Head of caudate nucleus (tissue), 42 donors: ENCODE data around the gene MAP4K3.
"Not testable (repeated sequence)": the region's sequence is repeated elsewhere in the genome, so short reads cannot be mapped to it uniquely, and the experiment has no call there.

Experiments
- DNase-seq, 42 donors: peaks; one replicate each; pipeline versions ENCODE4 v3.0.0 to v3.0.0-alpha.2; 2020 to 2021; ENCODE audit warnings: mixed read lengths in 7 of 42
- intact Hi-C: fragments of 100-400 bp; cut with DNase I; formaldehyde crosslinking; loops from one replicate; pipeline ENCODE4 v1.15.0; 2022

MAP4K3 gene

GRCh38 chr2:39380525-39381150 lies 56.4 kb downstream of the MAP4K3 start:
- no peak for DNase-seq
- intact Hi-C loops: no loop called here

GRCh38 chr2:39379643-39380524 lies 57.2 kb downstream of the MAP4K3 start:
- intact Hi-C loops: no loop called here

GRCh38 chr2:39378968-39379367 lies 58.1 kb downstream of the MAP4K3 start:
- intact Hi-C loops: no loop called here
- no peak for DNase-seq

More at GRCh38 chr2:39379643-39380524, 57.2 kb downstream of the MAP4K3 start:
- DNase-seq: peak in 8 of 42 donors; percentile 14 to 67 (median 39)

GRCh38 chr2:39377226-39377939 lies 59.7 kb downstream of the MAP4K3 start:
- DNase-seq: no peak

GRCh38 chr2:39375917-39376316 lies 61.2 kb downstream of the MAP4K3 start:
- intact Hi-C loops: no loop called here

More at GRCh38 chr2:39377226-39377939, 59.7 kb downstream of the MAP4K3 start:
- intact Hi-C loops: no loop called here

GRCh38 chr2:39373181-39373802 lies 63.8 kb downstream of the MAP4K3 start:
- intact Hi-C loops: no loop called here

More at GRCh38 chr2:39375917-39376316, 61.2 kb downstream of the MAP4K3 start:
- no peak for DNase-seq

GRCh38 chr2:39370101-39370500 lies 67.0 kb downstream of the MAP4K3 start:
- no peak for DNase-seq
- intact Hi-C loops: no loop called here

More at GRCh38 chr2:39373181-39373802, 63.8 kb downstream of the MAP4K3 start:
- DNase-seq: no peak

- intact Hi-C loops: no loop called here
- DNase-seq: no peak
Observed at GRCh38 chr2:39368846-39369245, 68.2 kb downstream of the MAP4K3 start.

- no peak for DNase-seq
- intact Hi-C loops: no loop called here
Observed at GRCh38 chr2:39368376-39368775, 68.7 kb downstream of the MAP4K3 start.

GRCh38 chr2:39362595-39362994 lies 74.5 kb downstream of the MAP4K3 start:
- intact Hi-C loops: no loop called here

GRCh38 chr2:39361511-39361910 lies 75.6 kb downstream of the MAP4K3 start:
- intact Hi-C loops: no loop called here
- DNase-seq: no peak

More at GRCh38 chr2:39362595-39362994, 74.5 kb downstream of the MAP4K3 start:
- no peak for DNase-seq

- intact Hi-C loops: not testable (repeated sequence)
Observed at GRCh38 chr2:39360342-39360741, 76.7 kb downstream of the MAP4K3 start.

GRCh38 chr2:39359453-39360038 lies 77.5 kb downstream of the MAP4K3 start:
- intact Hi-C loops: no loop called here
- DNase-seq: no peak

More at GRCh38 chr2:39360342-39360741, 76.7 kb downstream of the MAP4K3 start:
- DNase-seq: not testable (repeated sequence)

- intact Hi-C loops: no loop called here
- peak in 11 of 42 donors; percentile 7 to 72 (median 26) for DNase-seq
Observed at GRCh38 chr2:39356922-39357639, 80.0 kb downstream of the MAP4K3 start.

GRCh38 chr2:39350658-39351057 lies 86.4 kb downstream of the MAP4K3 start:
- no peak for DNase-seq
- intact Hi-C loops: no loop called here

GRCh38 chr2:39338502-39338901 lies 98.6 kb downstream of the MAP4K3 start:
- intact Hi-C loops: no loop called here
- no peak for DNase-seq

GRCh38 chr2:39335930-39336329 lies 101.2 kb downstream of the MAP4K3 start:
- intact Hi-C loops: no loop called here
- no peak for DNase-seq

GRCh38 chr2:39334978-39335377 lies 102.1 kb downstream of the MAP4K3 start:
- DNase-seq: no peak
- intact Hi-C loops: no loop called here
